Stimulated activated CD8-positive, alpha-beta memory T cell treated with anti-CD3 and anti-CD28 coated beads, Interleukin-4, amount 100 ng/mL, for 4 hours (primary cell): Measurements from ENCODE around the gene MTREX.

ENCODE experiments used
- DNase-seq, 2 donors: peaks; one replicate each; pipeline ENCODE4 v3.0.0-alpha.2; 2020; ENCODE audit warnings: low read depth in 2 of 2, low spot score in 1 of 2

Gene MTREX

DNA sequence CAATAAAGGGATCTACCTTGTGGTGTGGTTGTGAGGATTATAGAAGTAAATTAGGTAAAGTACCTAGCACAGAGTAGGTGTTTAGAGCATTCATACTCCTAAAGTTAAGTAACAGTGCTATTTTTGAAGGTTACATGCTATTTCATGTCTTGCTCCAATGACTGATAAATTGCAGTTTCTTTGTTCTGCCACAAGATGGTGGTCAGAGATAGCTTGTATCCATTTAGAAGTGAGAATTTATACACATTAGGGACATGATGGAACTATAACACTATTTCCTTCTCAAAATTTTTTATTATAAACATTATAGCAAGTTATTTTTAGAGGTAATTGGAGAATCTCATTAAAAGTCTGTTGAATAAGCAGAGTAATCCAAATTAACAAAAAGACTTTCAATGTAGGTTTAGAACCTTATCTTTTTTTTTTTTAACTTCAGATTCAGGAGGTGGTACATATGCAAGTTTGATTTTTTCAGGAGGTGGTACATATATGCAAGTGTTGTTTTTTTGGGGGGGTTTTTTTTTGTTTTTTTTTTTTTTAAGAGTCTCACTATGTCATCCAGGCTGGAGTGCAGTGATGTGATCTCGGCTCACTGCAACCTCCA lies 17.1 kb downstream of the MTREX start:
- DNase-seq: no peak

DNA sequence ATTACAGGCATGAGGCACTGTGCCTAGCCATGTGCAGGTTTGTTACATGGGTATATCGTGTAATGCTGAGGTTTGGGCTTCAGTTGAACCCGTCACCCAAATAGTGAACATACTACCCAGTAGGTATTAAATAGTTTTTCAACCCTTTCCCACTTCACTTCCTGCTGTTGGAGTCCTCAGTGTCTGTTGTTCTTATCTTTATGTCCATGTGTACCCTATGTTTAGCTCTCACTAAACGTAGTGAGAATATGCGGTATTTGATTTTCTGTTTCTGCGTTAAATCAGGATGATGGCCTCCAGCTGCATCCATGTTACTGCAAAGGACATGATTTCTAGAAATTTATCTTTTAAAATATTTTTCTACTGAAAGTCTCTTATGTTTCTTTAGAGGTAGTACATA lies 17.8 kb downstream of the MTREX start:
- DNase-seq: no peak

DNA sequence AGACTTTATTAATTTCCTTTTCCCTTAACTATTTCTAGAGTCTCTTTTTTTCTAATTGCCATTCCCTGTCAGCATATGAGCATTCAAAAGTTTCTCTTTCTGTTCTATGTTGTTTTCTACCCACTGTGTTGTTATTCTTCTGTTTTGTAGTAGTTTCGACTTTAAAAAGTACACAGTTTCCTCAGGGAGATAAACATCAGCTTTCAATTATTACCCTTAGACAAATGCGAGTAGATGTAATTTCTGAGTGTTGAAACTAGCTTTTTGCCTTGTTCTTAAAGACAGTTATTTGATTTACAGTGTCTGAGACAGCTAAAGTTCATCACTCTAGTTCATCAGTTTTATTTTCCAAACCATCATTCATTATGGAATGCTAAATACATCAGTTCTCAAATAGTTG lies 19.5 kb downstream of the MTREX start:
- no peak for DNase-seq

DNA sequence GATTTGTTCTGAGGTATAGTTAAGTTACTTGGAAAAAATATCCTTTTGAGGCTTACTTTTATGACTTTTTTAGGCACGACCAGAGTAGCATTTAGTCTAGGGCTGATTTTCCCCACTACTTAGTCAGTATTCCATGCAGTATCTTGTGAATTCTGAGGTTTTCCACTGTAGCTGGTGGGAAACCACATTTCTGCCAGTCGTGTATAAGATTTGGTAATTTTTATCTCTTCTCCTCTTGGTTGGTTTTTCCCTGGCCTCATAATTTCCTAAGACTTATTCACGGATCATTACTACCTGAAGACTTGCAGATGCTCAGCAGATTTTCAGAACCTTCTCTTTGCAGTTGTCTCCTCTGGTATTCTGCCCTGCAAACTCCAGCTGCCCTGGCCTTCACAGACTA lies 23.5 kb downstream of the MTREX start:
- no peak for DNase-seq

DNA sequence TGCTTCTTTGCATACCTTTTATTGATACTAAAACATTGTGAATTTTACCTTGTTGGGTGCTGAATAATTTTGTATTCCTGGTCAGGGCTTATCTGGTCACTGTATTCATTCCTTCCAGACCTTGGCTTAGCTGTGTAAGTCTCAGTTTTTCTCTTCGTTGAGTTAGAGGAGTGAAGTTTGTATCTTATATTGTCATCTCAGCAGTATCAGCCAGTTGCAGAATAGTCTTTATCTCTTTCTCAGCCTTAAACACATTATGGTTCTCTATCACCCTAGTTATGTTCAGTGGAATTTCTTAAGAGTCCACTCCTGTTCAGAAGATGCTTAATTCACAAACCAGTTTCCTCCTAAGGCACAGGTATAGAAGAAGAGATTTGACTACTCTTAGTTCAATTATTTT lies 25.2 kb downstream of the MTREX start:
- DNase-seq: no peak

DNA sequence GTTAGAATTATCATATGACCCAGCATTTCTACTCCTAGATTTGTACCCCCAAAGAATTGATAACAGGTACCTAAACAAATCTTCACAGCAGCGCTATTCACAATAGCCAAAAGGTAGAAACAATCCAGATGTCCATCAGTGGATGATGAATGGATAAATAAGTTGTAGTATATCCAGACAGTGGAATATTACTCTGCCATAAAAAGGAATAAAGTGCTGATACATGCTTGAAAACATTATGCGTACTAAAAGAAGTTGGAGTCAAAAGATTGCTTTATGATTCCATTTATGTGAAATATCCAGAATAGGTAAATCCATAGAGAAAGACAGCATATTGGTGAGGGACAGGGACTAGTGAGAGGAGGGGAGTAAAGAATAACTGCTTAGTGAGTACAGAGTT lies 26.0 kb downstream of the MTREX start:
- no peak for DNase-seq

DNA sequence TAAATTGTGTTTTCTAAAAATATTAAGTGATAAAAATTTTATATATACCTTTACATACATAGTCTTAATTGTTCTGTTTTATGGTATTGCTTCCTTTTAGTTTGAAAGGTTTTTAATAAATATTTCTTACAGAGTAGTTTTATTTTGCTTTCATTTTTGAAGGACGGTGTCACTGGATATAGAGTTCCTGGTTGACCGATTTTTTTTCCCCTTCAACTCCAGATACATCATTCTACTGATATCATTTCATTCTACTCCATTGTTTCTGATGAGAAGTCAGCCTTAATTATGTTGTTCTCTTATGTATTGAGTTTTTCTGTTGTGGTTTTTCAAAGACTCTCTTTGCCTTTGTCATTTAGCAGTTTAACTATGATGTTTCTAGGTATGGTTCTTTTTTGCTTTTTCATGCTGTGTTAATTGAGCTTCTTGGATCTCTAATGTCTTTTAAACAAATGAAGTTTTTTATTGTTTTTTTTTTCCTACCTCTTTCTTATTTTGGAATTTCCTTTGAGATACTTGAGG lies 30.4 kb downstream of the MTREX start:
- DNase-seq: no peak

DNA sequence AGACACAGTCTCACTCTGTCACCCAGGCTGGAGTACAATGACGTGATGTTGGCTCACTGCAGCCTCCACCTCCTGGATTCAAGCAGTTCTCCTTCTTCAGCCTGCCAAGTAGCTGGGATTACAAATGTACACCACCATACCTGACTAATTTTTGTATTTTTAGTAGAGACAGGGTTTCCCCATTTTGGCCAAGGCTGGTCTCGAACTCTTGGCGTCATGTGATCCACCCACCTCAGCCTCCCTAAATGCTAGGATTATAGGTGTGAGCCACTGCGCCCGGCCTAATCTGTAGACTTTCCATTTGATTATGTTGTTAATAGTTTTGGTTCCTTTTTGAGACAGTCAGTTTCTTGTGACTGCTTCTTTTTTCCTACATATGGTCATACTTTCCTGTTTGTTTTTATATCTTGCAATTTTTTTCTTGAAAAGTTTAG lies 31.0 kb downstream of the MTREX start:
- DNase-seq: no peak

DNA sequence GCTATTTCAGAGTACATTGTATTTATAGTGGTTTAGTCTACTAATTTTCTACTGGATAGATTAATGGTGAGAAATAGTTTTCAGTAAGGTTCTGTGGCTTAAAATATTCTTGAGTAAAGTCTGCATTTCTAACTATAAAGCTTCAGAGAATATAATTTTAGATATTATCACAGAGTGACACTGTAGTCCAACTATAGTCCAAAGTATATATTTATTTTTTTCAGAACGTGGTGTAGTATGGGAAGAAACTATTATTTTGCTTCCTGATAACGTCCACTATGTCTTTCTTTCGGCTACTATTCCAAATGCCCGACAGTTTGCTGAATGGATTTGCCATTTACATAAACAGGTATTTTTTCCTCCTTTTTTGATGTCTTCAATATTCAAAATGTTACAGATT lies 35.3 kb downstream of the MTREX start:
- DNase-seq: no peak

DNA sequence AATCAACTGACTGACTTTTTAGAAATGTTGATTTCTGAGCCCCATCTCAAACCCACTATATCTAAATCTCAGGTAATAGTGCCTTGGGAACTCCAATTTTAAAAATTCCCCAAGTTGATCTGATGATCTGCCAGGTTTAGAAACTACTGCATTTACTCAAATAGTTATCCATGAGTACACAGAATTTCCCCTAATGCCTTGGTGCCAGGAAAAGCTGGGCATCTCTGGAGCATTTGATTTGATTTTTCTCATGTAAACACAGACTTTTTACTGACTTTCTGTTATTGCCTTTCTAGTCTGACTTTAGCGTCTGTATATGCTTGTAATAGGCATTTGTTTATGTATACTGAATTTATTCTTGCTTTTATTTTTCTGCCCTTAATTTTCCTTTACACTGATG lies 35.8 kb downstream of the MTREX start:
- DNase-seq: no peak

DNA sequence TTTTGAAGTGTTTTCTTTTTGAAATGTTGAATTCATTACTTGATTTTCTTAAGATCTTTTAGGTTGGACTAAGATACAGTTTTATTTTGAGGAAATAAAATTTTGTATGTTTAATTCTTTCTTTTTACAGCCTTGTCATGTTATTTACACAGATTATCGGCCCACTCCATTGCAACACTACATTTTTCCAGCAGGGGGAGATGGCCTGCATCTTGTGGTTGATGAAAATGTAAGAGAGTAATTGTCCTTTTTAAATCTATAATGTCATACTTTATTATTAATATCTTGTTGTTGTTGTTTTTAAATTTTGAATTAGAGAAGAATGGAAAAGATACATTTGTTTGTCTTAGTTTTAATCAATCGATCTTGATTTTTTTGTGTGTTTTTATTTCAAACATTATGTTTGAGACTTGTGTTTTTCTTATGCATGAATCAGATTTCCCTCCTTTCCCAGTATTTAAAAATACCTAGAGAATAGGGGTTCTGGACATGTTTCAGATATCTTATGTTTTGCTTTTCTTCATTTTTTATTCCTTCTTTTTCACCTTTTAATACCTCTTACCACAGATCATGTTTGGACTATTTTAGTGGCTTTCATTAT lies 36.7 kb downstream of the MTREX start:
- peak; percentile 32 to 44 for DNase-seq

DNA sequence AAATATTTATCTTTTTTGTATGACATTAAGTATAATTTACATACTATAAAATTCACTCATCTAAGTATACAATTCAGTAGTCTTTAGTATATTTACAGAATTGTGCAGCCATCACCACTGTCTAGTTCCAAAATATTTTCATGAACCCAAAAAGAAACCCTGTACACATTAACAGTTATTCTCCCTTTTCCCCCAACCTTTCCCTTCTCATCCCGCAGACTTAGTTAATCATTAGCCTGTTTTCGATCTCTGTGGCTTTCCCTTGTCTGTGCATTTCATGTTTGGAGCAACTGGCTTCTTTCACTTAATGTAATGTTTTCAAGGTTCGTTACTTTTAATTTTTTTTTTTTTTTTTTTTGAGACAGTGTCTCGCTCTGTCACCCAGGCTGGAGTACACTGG lies 37.5 kb downstream of the MTREX start:
- no peak for DNase-seq

DNA sequence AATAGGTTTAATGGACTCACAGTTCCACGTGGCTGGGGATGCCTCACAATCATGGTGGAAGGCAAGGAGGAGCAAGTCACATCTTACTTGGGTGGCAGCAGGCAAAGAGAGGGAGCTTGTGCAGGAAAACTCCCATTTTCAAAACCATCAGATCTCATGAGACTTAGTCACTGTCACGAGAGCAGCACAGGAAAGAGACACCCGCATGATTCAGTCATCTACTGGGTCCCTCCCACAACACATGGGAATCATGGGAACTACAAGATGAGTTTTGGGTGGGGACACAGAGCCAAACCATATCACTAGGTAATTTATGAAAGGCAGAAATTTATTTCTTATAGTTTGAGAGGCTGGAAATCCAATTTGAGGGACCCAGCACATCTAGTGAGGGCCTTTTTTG lies 40.0 kb downstream of the MTREX start:
- DNase-seq: no peak

DNA sequence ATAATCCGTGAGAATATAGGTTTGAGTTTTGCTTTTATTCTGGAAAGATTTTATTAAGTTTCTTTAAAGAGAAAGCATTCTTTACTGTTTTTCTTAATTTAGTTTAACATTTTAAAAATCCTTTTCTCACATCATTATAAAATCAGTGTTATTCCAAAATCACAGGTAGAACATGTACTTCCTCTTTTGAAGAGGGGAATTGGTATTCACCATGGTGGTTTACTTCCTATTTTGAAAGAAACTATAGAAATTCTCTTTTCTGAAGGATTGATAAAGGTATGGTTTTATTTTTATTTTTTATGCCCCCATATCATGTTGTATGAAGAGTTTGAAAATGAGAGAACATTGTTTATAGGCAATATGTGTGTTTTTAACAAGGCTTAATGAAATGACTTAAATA lies 43.0 kb downstream of the MTREX start:
- no peak for DNase-seq

DNA sequence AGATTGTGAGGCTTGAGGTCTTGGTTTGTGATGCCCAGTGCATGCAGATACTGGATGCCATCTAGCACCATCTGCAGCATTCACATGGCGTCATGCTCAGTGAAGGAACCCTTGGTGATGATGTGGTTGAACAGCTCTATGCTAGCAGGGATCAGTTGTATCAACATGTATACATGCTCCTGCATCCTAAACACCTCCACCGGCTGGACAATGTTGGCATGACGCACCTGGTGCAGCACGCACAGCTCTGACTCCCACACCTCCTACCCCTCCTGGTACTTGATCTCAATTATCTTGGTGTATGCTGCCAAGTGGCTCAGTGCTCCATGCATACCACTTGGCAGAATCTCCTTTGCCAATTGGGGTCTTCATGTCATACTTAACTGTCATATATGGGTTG lies 49.1 kb downstream of the MTREX start:
- DNase-seq: no peak

DNA sequence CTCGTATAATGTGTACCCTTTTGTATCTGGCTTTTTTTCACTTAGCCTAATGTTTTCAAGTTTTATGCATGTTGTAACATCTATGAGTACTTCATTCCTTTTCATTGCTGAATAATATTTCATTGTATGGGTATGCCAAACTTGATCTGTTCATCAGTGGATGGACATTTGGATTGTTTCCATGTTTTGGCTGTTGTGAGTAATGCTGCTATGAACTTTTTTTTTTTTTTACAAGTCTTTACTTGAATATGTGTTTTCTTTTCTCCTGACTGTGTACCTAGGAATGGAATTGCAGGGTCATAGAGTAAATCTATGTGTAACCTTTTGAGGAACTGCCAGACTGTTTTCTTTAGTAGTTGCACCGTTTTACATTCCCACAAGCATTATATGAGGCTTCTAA lies 52.4 kb downstream of the MTREX start:
- no peak for DNase-seq

DNA sequence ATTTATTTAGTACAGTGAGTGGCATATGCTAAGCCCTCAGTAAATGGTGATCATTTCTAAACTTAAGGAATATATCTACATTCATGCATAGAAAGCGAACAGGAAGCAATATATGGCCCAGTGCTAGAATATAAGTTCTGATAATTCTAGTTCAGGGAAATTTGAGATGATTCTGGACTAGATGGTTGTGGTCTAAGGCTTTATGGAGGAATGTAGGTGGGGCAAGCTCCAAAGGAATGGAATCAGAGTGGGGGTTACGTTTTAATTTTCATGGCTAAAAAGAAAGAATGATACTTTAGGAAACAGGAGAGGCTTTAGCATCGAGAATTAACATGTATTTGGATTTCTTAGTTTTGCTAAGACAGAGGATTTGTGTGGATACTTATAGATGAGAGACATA lies 56.1 kb downstream of the MTREX start:
- DNase-seq: no peak

DNA sequence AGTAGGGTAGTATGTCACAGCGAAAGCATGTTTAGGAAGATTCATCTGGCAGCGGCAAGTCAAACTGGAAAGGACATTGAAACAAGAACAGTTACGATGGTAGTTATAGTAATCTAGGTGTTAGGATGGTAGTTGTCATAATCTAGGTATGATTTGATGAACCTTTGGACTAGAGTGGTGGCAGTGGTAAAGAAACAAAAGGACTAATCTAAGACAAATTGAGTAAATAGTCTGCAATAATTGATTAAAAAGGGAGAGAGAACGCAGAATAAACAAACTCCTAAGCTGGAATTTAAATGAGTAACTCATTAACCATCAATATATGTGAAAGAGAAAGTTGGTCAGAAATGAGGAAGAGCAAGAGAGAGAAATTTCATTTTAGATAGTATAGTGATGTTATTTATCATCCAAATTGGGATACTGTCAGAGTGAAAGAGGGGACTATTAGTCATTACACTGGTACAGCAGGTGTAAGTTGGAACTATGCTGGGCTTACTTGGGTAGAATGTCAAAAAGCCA lies 56.8 kb downstream of the MTREX start:
- DNase-seq: no peak

DNA sequence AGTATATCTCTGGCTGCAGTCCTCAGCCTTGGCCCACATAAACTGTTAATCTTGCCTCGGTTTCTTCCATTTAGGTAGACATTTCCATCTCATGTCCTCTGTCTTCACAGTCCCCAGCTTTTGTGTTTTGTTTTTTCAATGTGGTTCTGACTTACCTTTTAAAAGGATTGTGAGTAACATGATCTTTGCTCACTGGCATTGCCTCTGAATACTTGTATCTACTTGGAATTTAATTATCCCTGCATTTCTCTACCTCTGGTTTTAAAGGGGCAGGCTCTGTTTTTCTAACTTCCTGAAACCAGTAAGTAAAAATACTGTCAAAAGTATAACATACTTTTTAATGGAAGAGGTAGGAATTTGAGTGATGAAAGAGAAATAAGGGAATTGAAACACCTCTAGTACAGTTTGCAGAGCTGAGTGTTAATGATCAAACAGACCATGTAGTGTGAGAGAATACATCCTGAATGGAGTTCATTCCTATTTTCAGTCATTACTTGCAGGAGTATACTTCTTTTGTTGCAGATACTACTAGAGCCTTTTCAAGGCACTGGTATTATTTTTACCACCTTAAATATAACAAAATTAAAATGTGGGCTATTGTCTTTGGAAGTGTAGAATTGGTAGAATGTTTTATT lies 62.6 kb downstream of the MTREX start:
- no peak for DNase-seq

DNA sequence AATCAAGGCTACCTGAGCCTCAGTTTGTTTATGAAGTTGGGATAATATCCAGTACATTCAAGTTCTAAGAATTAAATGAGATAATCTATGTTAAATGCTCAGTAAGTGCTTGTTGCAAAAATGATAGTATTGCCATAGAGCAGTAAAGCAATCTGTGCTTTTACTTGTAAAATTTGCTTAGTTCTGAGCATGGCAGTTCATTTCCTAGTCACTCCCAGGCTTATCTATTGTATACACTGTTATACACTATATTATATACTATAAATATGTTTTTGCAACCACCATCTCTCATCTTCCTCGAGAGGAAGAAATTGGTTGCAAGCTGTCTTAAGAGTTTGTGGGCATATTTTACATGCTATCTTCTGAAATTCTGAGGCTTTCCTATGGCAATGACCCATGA lies 63.4 kb downstream of the MTREX start:
- no peak for DNase-seq

DNA sequence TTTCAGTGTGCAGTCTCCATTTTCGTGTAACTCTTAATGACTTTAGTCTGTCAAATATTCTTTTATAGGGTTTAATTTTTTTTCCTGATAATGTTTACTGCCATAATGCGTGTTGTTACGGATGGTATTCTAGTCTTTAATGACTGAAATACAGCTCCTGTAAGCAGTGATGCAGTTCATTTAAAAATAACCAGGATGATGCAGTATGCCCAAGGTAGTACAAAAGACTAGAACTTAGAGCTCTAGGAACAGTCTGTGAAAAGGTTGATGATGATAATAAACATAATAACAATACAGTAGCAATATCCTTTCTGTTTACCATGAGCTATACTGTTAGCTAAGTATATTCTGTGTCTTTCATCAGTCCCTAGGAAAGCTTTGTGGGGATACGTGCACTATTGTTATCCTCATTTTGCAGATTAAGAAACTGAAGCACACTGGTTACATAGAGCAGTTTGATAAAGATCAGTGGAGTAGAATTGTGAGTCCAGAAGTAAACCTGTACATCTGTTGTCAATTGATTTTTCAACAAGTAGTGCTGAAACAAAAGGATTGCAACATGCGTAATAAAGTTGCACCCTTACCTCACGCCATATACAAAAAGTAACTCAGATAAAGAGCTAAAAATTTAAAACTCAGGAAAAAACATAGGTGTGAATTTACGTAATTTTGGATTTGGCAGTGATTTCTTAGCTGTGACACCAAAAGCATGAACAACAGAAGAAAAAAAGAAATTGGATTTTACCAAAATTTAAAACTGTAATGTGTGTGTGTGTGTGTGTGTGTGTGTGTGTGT lies 64.5 kb downstream of the MTREX start:
- no peak for DNase-seq

DNA sequence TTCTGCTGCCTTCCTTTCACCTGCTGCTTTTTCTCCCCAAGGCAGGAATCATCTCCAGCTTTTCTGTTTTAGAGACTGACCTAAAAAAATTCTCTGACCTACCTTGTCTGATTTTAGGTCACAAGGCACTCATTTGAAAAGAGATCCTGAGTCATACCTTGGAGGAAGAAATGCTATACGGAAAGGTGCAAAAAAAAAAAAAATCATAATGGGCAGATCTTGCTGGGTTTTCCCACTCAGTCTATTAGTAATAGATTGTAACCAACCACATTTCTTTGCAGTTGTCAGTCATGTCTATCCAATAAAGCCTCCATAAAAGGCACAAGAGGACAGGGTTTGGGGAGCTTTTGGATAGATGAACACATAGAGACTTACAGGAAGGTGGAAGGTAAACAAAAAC lies 70.0 kb downstream of the MTREX start:
- DNase-seq: no peak
